Endodermal cell (in vitro differentiated cells): Measurements from ENCODE around the gene LGALS12. TPM values are rescaled to one million over a fixed set of nuclear protein-coding genes. Genes with fewer than 3 reads are reported as not detected.

Experiments used
- DNase-seq: peaks from one replicate; pipeline ENCODE4 v3.0.0-alpha.2; 2017
- H3K27ac ChIP-seq: 2 replicates; pipeline ENCODE4 v1.5.1; 2013; ENCODE audit warnings: mild to moderate bottlenecking, low read depth, low read length, moderate library complexity
- H3K27me3 ChIP-seq: 2 replicates; pipeline ENCODE4 v1.6.1; 2013; ENCODE audit warnings: mild to moderate bottlenecking, low read length, moderate library complexity; ENCODE audit not compliant: insufficient read depth, control insufficient read depth, poor library complexity, severe bottlenecking
- H3K36me3 ChIP-seq: 2 replicates; pipeline ENCODE4 v1.7.0; 2013; ENCODE audit warnings: mild to moderate bottlenecking, low read length, moderate library complexity; ENCODE audit not compliant: control insufficient read depth, insufficient read depth
- H3K4me1 ChIP-seq: one replicate; pipeline ENCODE4 v1.7.0; 2013; ENCODE audit warnings: low read length; ENCODE audit not compliant: control insufficient read depth, insufficient read depth
- H3K4me3 ChIP-seq: 2 replicates; pipeline ENCODE4 v1.5.1; 2013; ENCODE audit warnings: mild to moderate bottlenecking, low read length, moderate library complexity
- H3K9ac ChIP-seq: 2 replicates; pipeline ENCODE4 v1.6.1; 2013; ENCODE audit warnings: mild to moderate bottlenecking, low read length, moderate library complexity; ENCODE audit not compliant: poor library complexity, severe bottlenecking; ENCODE audit errors: extremely low read depth
- H3K9me3 ChIP-seq: 2 replicates; pipeline ENCODE4 v1.6.1; 2013; ENCODE audit warnings: mild to moderate bottlenecking, low read length, moderate library complexity; ENCODE audit not compliant: control insufficient read depth
- H3K27ac Mint-ChIP-seq: 2 replicates; pipeline ENCODE4 v1.8.0; 2020; ENCODE audit warnings: mixed read lengths
- H3K27me3 Mint-ChIP-seq: 2 replicates; pipeline ENCODE4 v1.8.0; 2021; ENCODE audit warnings: mild to moderate bottlenecking, mixed read lengths; ENCODE audit not compliant: insufficient read depth
- H3K36me3 Mint-ChIP-seq: 2 replicates; pipeline ENCODE4 v1.8.0; 2020; ENCODE audit warnings: low read depth, mixed read lengths
- H3K4me1 Mint-ChIP-seq: 2 replicates; pipeline ENCODE4 v1.8.0; 2020; ENCODE audit warnings: mixed read lengths
- H3K4me3 Mint-ChIP-seq: 2 replicates; pipeline ENCODE4 v1.8.0; 2020; ENCODE audit warnings: mild to moderate bottlenecking, moderate library complexity, mixed read lengths
- H3K9me3 Mint-ChIP-seq: 2 replicates; pipeline ENCODE4 v1.8.0; 2020; ENCODE audit warnings: mild to moderate bottlenecking, mixed read lengths
- WGBS, 2 experiments: methylation state at CpG; one replicate each; pipeline versions ENCODE4 v1.1.5 to v1.1.7; 2013; ENCODE audit warnings: missing lambda C conversion rate in 2 of 2, mixed read lengths in 1 of 2; ENCODE audit not compliant: insufficient coverage in 1 of 2, insufficient read length in 1 of 2; 5-methylcytosine and 5-hydroxymethylcytosine counted together
- total RNA-seq, 2 donors: library from RNA; stranded (reverse); fragmentation: NEBNext Ultra II Directional in 1 of 2; extraction: Animal tissue kit (Norgen Biotek cat#: 25700) in 1 of 2; gene quantifications; 2 replicates in 1 of 2; 3 replicates in 1 of 2; pipeline ENCODE4 v1.2.1, GENCODE V29; 2021
- TF ChIP-seq, protein P1 (sequence below): fragments of 200-600 bp; sonication (generic); conservative IDR thresholded peaks from 2 replicates; pipeline ENCODE4 v1.5.0; 2021; ENCODE audit warnings: antibody characterized with exemption, mild to moderate bottlenecking

Gene LGALS12
- total RNA-seq, 2 donors from 2014 or later, result 6.7 to 15.9 TPM

DNA sequence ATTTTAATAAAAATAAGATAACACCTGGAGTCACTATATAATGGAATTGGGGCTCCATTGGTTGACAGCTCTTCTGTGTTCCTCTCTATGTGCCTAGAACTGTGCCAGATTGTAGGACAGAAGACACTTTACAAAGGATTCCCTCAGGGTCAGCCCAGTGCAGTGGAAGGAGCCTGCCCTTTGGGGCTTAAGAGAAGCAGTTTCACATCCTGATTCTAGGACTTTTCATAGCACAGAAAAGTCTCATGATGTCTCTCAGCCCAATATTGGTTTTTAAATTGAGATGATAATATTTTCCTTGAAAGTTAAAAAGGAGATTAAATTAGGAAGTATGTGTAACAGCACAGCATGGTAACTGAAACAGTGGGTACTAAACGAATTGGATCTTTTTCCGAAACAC is 37.8 kb downstream of the LGALS12 start:
- Histone ChIP-seq H3K36me3 (no peaks in the 10 kb centered on the region), H3K27ac (no peak overlapping the region), H3K4me1 (no peaks in the 10 kb centered on the region), H3K9ac (no peak overlapping the region), H3K4me3 (no peak overlapping the region), H3K27me3 (no peaks in the 10 kb centered on the region), H3K9me3 (no peaks in the 10 kb centered on the region)
- Mint-ChIP-seq H3K4me3 (no peak overlapping the region), H3K9me3 (peaks cover 5% of the 10 kb centered on the region), H3K27me3 (no peaks in the 10 kb centered on the region), H3K36me3 (no peaks in the 10 kb centered on the region), H3K27ac (no peak overlapping the region), H3K4me1 (no peaks in the 10 kb centered on the region)
- TF ChIP-seq, protein P1, sequence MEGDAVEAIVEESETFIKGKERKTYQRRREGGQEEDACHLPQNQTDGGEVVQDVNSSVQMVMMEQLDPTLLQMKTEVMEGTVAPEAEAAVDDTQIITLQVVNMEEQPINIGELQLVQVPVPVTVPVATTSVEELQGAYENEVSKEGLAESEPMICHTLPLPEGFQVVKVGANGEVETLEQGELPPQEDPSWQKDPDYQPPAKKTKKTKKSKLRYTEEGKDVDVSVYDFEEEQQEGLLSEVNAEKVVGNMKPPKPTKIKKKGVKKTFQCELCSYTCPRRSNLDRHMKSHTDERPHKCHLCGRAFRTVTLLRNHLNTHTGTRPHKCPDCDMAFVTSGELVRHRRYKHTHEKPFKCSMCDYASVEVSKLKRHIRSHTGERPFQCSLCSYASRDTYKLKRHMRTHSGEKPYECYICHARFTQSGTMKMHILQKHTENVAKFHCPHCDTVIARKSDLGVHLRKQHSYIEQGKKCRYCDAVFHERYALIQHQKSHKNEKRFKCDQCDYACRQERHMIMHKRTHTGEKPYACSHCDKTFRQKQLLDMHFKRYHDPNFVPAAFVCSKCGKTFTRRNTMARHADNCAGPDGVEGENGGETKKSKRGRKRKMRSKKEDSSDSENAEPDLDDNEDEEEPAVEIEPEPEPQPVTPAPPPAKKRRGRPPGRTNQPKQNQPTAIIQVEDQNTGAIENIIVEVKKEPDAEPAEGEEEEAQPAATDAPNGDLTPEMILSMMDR, result no peak
- 100% methylated on average over 2 of the region's 2 CpGs; no CpG with 5 or more reads in 1 of the 2 experiments for WGBS, 2 experiments
- peak; percentile 1 for DNase-seq

- no peaks in the 10 kb centered on the region for H3K9me3 ChIP-seq
- no peaks in the 10 kb centered on the region for H3K4me1 ChIP-seq
- no peak for DNase-seq
- no peak overlapping the region for H3K27ac Mint-ChIP-seq
- peaks cover 3% of the 10 kb centered on the region for H3K36me3 Mint-ChIP-seq
- peaks cover 17% of the 10 kb centered on the region for H3K9me3 Mint-ChIP-seq
- no peak overlapping the region for H3K4me3 ChIP-seq
- H3K27ac ChIP-seq, result no peak overlapping the region
- no peaks in the 10 kb centered on the region for H3K27me3 ChIP-seq
- TF ChIP-seq, protein P1, result no peak
- H3K36me3 ChIP-seq, result no peaks in the 10 kb centered on the region
- 89 to 100% methylated on average over 1 of the region's 1 CpG for WGBS, 2 experiments
- no peaks in the 10 kb centered on the region for H3K4me1 Mint-ChIP-seq
- H3K27me3 Mint-ChIP-seq, result no peaks in the 10 kb centered on the region
- H3K9ac ChIP-seq, result no peak overlapping the region
- no peak overlapping the region for H3K4me3 Mint-ChIP-seq
These were observed 41.2 kb downstream of the LGALS12 start for GRCh38 chr11:63547061-63547460.

GRCh38 chr11:63548178-63548577 is 42.3 kb downstream of the LGALS12 start:
- H3K9me3 Mint-ChIP-seq, result peaks cover 17% of the 10 kb centered on the region
- no peaks in the 10 kb centered on the region for H3K4me1 Mint-ChIP-seq
- TF ChIP-seq, protein P1, result no peak
- H3K36me3 Mint-ChIP-seq, result peaks cover 3% of the 10 kb centered on the region
- Histone ChIP-seq H3K36me3 (no peaks in the 10 kb centered on the region), H3K9ac (no peak overlapping the region), H3K27ac (no peak overlapping the region), H3K4me3 (no peak overlapping the region), H3K9me3 (no peaks in the 10 kb centered on the region), H3K4me1 (no peaks in the 10 kb centered on the region), H3K27me3 (no peaks in the 10 kb centered on the region)
- no peaks in the 10 kb centered on the region for H3K27me3 Mint-ChIP-seq
- no peak overlapping the region for H3K4me3 Mint-ChIP-seq
- no peak overlapping the region for H3K27ac Mint-ChIP-seq
- peak; percentile 5 for DNase-seq
- WGBS, 2 experiments, result 89 to 92% methylated on average over 2 to 4 of the region's 4 CpGs
